HG02642 (cell line): ENCODE results near the gene VPS25.
"Not testable (repeated sequence)": the region's sequence is repeated elsewhere in the genome, so short reads cannot be mapped to it uniquely, and the experiment has no call there.

Source experiments
- ATAC-seq: cut with Tn5 transposase; IDR thresholded peaks from one replicate; pipeline ENCODE4 v1.9.1; 2021; ENCODE audit warnings: mild to moderate bottlenecking; ENCODE audit not compliant: unreplicated experiment, poor library complexity

VPS25 gene

GRCh38 chr17:42773290-42774035 is at the start of gene VPS25:
Gene VPS25, plus strand, starts transcription at chr17:42773449. Its CDS starts 27 bp downstream, at chr17:42773476.
- ATAC-seq = peak; percentile 80

GRCh38 chr17:42723636-42724035 is 49.6 kb upstream of the VPS25 start:
- ATAC-seq = no peak

GRCh38 chr17:42725143-42725542 is 48.1 kb upstream of the VPS25 start:
- ATAC-seq = no peak

GRCh38 chr17:42740699-42741098 is 32.5 kb upstream of the VPS25 start:
- ATAC-seq = no peak

GRCh38 chr17:42742916-42743315 is 30.3 kb upstream of the VPS25 start:
- not testable (repeated sequence) for ATAC-seq

GRCh38 chr17:42743595-42744282 is 29.5 kb upstream of the VPS25 start:
- no peak for ATAC-seq

GRCh38 chr17:42744283-42744805 is 28.9 kb upstream of the VPS25 start:
- ATAC-seq = peak; percentile 60

- peak; percentile 89 for ATAC-seq
Observed at GRCh38 chr17:42744806-42745617, 28.2 kb upstream of the VPS25 start, which contains the start of gene EZH1. Gene EZH1, minus strand, starts transcription at chr17:42745040. Its CDS starts 16,099 bp downstream, at chr17:42728941.

- ATAC-seq = no peak
Observed at GRCh38 chr17:42748202-42748907, 24.9 kb upstream of the VPS25 start.

- ATAC-seq = no peak
Observed at GRCh38 chr17:42748908-42749798, 24.1 kb upstream of the VPS25 start.

GRCh38 chr17:42750739-42751344 is 22.4 kb upstream of the VPS25 start:
- no peak for ATAC-seq

GRCh38 chr17:42751628-42752027 is 21.6 kb upstream of the VPS25 start:
- ATAC-seq = no peak

GRCh38 chr17:42754782-42755181 is 18.5 kb upstream of the VPS25 start:
- no peak for ATAC-seq

GRCh38 chr17:42759982-42760651 is 13.1 kb upstream of the VPS25 start:
- no peak for ATAC-seq

GRCh38 chr17:42760652-42761581 is 12.3 kb upstream of the VPS25 start, which contains the start of gene RAMP2:
Gene RAMP2, plus strand, starts transcription at chr17:42761227. Its CDS starts 35 bp downstream, at chr17:42761262.
- no peak for ATAC-seq

GRCh38 chr17:42761638-42762037 is 11.6 kb upstream of the VPS25 start:
- no peak for ATAC-seq

- no peak for ATAC-seq
Observed at GRCh38 chr17:42766124-42766523, 7.1 kb upstream of the VPS25 start.
